OCI-LY1 (cell line): ENCODE measurements around the gene PRUNE1.
A peak's percentile ranks its signal among the peaks of the same experiment; 100 is the strongest.

ENCODE experiments used
- H2AFZ ChIP-seq: fragments of 200-600 bp; sonication (generic), shearing (Covaris generic); 2 replicates; pipeline ENCODE4 v1.6.0; 2014; ENCODE audit warnings: antibody characterized with exemption, mild to moderate bottlenecking, low read length
- H3F3A ChIP-seq: fragments of 200-600 bp; sonication (generic), shearing (Covaris generic); 2 replicates; pipeline ENCODE4 v1.6.0; 2014; ENCODE audit warnings: mild to moderate bottlenecking, antibody characterized with exemption, low read length, moderate library complexity; ENCODE audit not compliant: insufficient read depth
- H3K27ac ChIP-seq: fragments of 200-600 bp; sonication (generic); 2 replicates; pipeline ENCODE4 v1.5.1; 2014; ENCODE audit warnings: low read length, mixed run types, mild to moderate bottlenecking, low read depth; ENCODE audit not compliant: poor library complexity, severe bottlenecking
- H3K27me3 ChIP-seq: fragments of 200-600 bp; sonication (generic); 2 replicates; pipeline ENCODE4 v1.6.0; 2014; ENCODE audit warnings: antibody characterized with exemption, mild to moderate bottlenecking, low read length, moderate library complexity; ENCODE audit not compliant: insufficient read depth
- H3K36me3 ChIP-seq: fragments of 200-600 bp; sonication (generic); 2 replicates; pipeline ENCODE4 v1.6.1; 2014; ENCODE audit warnings: mild to moderate bottlenecking, antibody characterized with exemption, low read length, moderate library complexity, mixed read lengths; ENCODE audit not compliant: insufficient read depth
- H3K4me1 ChIP-seq: fragments of 200-600 bp; sonication (generic); 2 replicates; pipeline ENCODE4 v1.5.1; 2014; ENCODE audit warnings: mild to moderate bottlenecking, low read length, moderate library complexity; ENCODE audit not compliant: insufficient read depth, severe bottlenecking
- H3K4me2 ChIP-seq: fragments of 200-600 bp; sonication (generic), shearing (Covaris generic); 2 replicates; pipeline ENCODE4 v1.6.1; 2014; ENCODE audit warnings: low read length
- H3K4me3 ChIP-seq: fragments of 200-600 bp; sonication (generic); 2 replicates; pipeline ENCODE4 v1.5.1; 2014; ENCODE audit warnings: low read length, low read depth, mild to moderate bottlenecking, mixed read lengths; ENCODE audit not compliant: poor library complexity, severe bottlenecking
- H3K79me2 ChIP-seq: fragments of 200-600 bp; shearing (Covaris generic); 2 replicates; pipeline ENCODE4 v1.6.1; 2016; ENCODE audit warnings: mixed run types, low read length, mixed read lengths; ENCODE audit not compliant: insufficient read depth
- H3K9ac ChIP-seq: fragments of 200-600 bp; sonication (generic), shearing (Covaris generic); 2 replicates; pipeline ENCODE4 v1.6.1; 2014; ENCODE audit warnings: mild to moderate bottlenecking, low read length, mixed read lengths
- H3K9me2 ChIP-seq: fragments of 200-600 bp; sonication (generic), shearing (Covaris generic); 2 replicates; pipeline ENCODE4 v1.6.1; 2014; ENCODE audit warnings: low read depth, mild to moderate bottlenecking, low read length, mixed read lengths
- H3K9me3 ChIP-seq: fragments of 200-600 bp; shearing (Covaris generic); 2 replicates; pipeline ENCODE4 v1.6.1; 2014; ENCODE audit warnings: low read length, mixed read lengths
- H4K20me1 ChIP-seq: fragments of 200-600 bp; sonication (generic), shearing (Covaris generic); 2 replicates; pipeline ENCODE4 v1.6.0; 2016; ENCODE audit warnings: mild to moderate bottlenecking, low read length; ENCODE audit not compliant: insufficient read depth
- CTCF ChIP-seq: fragments of 200-600 bp; sonication (generic), shearing (Covaris generic); IDR thresholded peaks from 2 replicates; pipeline ENCODE4 v1.5.1; 2017; ENCODE audit warnings: mild to moderate bottlenecking, antibody characterized with exemption, low read length, moderate library complexity, mixed read lengths
- EZH2 ChIP-seq: fragments of 200-600 bp; sonication (generic), shearing (Covaris generic); IDR thresholded peaks from 2 replicates; pipeline ENCODE4 v1.8.0; 2017; ENCODE audit warnings: borderline replicate concordance, mixed run types, mild to moderate bottlenecking, antibody characterized with exemption, low read length, moderate library complexity, mixed read lengths

Gene PRUNE1

GRCh38 chr1:151008244-151009205, at the start of gene PRUNE1:
Gene PRUNE1 (plus strand): TSS chr1:151008449. CDS start chr1:151008633, 184 bp downstream.
- Histone ChIP-seq H4K20me1 (no peaks in the 10 kb centered on the region), H2AFZ (peak within 1 kb of the TSS; percentile 48), H3K4me3 (peak within 1 kb of the TSS; percentile 72), H3K79me2 (no peaks in the 10 kb centered on the region), H3K27ac (peak within 1 kb of the TSS; percentile 68), H3K9me2 (no peaks in the 10 kb centered on the region), H3K27me3 (no peaks in the 10 kb centered on the region), H3K9ac (peak within 1 kb of the TSS; percentile 76), H3K9me3 (no peaks in the 10 kb centered on the region), H3F3A (no peaks in the 10 kb centered on the region), H3K4me1 (peaks cover 49% of the 10 kb centered on the region), H3K4me2 (peak within 1 kb of the TSS; percentile 70), H3K36me3 (no peaks in the 10 kb centered on the region)
- TF ChIP-seq EZH2 = no peak
- no peak for TF ChIP-seq CTCF

GRCh38 chr1:150960646-150961045, 47.6 kb upstream of the PRUNE1 start:
- H3F3A ChIP-seq = no peaks in the 10 kb centered on the region
- H3K9ac ChIP-seq = no peak overlapping the region
- no peaks in the 10 kb centered on the region for H3K79me2 ChIP-seq
- no peaks in the 10 kb centered on the region for H3K27me3 ChIP-seq
- no peaks in the 10 kb centered on the region for H3K9me3 ChIP-seq
- no peak overlapping the region for H3K4me3 ChIP-seq
- TF ChIP-seq EZH2 (no peak), CTCF (no peak)
- H3K4me2 ChIP-seq = no peak overlapping the region
- H3K36me3 ChIP-seq = peaks cover 91% of the 10 kb centered on the region
- H3K27ac ChIP-seq = no peak overlapping the region
- no peaks in the 10 kb centered on the region for H3K4me1 ChIP-seq
- H4K20me1 ChIP-seq = no peaks in the 10 kb centered on the region
- no peak overlapping the region for H2AFZ ChIP-seq
- H3K9me2 ChIP-seq = no peaks in the 10 kb centered on the region

- no peak overlapping the region for H3K4me2 ChIP-seq
- no peaks in the 10 kb centered on the region for H3K9me3 ChIP-seq
- no peak overlapping the region for H3K4me3 ChIP-seq
- H3K9ac ChIP-seq = no peak overlapping the region
- no peaks in the 10 kb centered on the region for H3K9me2 ChIP-seq
- no peaks in the 10 kb centered on the region for H3K79me2 ChIP-seq
- H3K27ac ChIP-seq = no peak overlapping the region
- no peaks in the 10 kb centered on the region for H3K4me1 ChIP-seq
- no peak overlapping the region for H2AFZ ChIP-seq
- no peak for TF ChIP-seq CTCF
- TF ChIP-seq EZH2 = no peak
- H3K36me3 ChIP-seq = peaks cover 92% of the 10 kb centered on the region
- no peaks in the 10 kb centered on the region for H4K20me1 ChIP-seq
- no peaks in the 10 kb centered on the region for H3K27me3 ChIP-seq
- H3F3A ChIP-seq = no peaks in the 10 kb centered on the region
Observed at GRCh38 chr1:150961756-150962155, 46.5 kb upstream of the PRUNE1 start.
